SK-N-MC (cell line): Measurements from ENCODE around the gene OR2T2.
"Not testable (repeated sequence)": the region's sequence is repeated elsewhere in the genome, so short reads cannot be mapped to it uniquely, and the experiment has no call there.

Experiments used
- EZH2 ChIP-seq: fragments of 200-600 bp; sonication (generic); IDR thresholded peaks from one replicate; pipeline ENCODE4 v1.6.1; 2017; ENCODE audit warnings: antibody characterized with exemption
- POLR2AphosphoS5 ChIP-seq: IDR thresholded peaks from 2 replicates; pipeline ENCODE4 v1.6.1; 2012; ENCODE audit warnings: mild to moderate bottlenecking, low read depth, low read length, borderline replicate concordance

DNA sequence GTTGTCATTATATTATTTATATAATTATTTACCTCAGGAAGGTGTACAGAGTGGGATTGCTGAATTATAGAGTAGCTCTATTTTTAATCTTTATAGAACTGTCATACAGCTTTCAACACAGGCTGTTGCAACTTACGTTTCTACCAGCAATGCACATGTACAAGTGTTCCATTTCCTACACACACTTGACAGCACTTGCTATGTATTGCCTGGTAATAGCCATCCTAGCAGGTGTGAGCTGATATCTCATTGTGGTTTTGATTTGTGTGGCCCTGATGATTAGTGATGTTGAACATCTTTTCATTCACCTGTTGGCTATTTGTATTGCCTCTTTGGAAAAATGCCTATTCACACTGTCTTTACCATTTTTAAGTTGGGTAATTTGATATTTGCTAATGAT, 30.2 kb downstream of the OR2T2 start:
- not testable (repeated sequence) for TF ChIP-seq POLR2AphosphoS5, EZH2
